Breast epithelium (tissue), 4 donors: ENCODE results near the gene PLGRKT. TPM values are rescaled to one million over a fixed set of nuclear protein-coding genes. Genes with fewer than 3 reads are reported as not detected.

Experiments
- DNase-seq, 2 donors: peaks; one replicate each; pipeline ENCODE4 v3.0.0-alpha.2; 2019; ENCODE audit warnings: low spot score in 2 of 2
- H3K27ac ChIP-seq, 2 donors: fragments of 200-600 bp; sonication (generic) in 1 of 2; one replicate each; pipeline ENCODE4 v1.5.1; 2016 to 2019; ENCODE audit warnings: mild to moderate bottlenecking in 1 of 2
- H3K27me3 ChIP-seq, 2 donors: fragments of 200-600 bp; sonication (generic) in 1 of 2; one replicate each; pipeline versions ENCODE4 v1.5.1 to v1.6.0; 2017 to 2019; ENCODE audit warnings: control low read depth in 1 of 2, mild to moderate bottlenecking in 1 of 2
- H3K36me3 ChIP-seq: fragments of 200-600 bp; one replicate; pipeline ENCODE4 v1.5.1; 2019
- H3K4me1 ChIP-seq, 2 donors: fragments of 200-600 bp; sonication (generic); one replicate each; pipeline ENCODE4 v1.5.1; 2016 to 2019; ENCODE audit warnings: control low read depth in 1 of 2
- H3K4me3 ChIP-seq, 3 donors: fragments of 200-600 bp; sonication (generic); 1 replicate in 2 of 3; 2 replicates in 1 of 3; pipeline ENCODE4 v1.5.1; 2016 to 2019; ENCODE audit warnings: mild to moderate bottlenecking in 3 of 3, moderate library complexity in 2 of 3
- H3K9me3 ChIP-seq, 2 donors: fragments of 200-600 bp; sonication (generic) in 1 of 2; one replicate each; pipeline ENCODE4 v1.5.1; 2016 to 2019; ENCODE audit warnings: control low read depth in 1 of 2
- CTCF ChIP-seq, 3 donors: fragments of 450-650 bp; IDR thresholded peaks; one replicate each; pipeline ENCODE4 v1.5.1; 2016 to 2017; ENCODE audit warnings: antibody characterized with exemption in 3 of 3, mild to moderate bottlenecking in 3 of 3, moderate library complexity in 3 of 3
- POLR2A ChIP-seq: fragments of 450-650 bp; IDR thresholded peaks from one replicate; pipeline ENCODE4 v1.6.1; 2016; ENCODE audit warnings: antibody characterized with exemption, mild to moderate bottlenecking, moderate library complexity
- POLR2AphosphoS5 ChIP-seq, 3 donors: sonication (generic); formaldehyde crosslinking; IDR thresholded peaks; one replicate each; pipeline ENCODE4 v1.6.1; 2017; ENCODE audit warnings: antibody characterized with exemption in 3 of 3
- intact Hi-C: fragments of 100-400 bp; cut with DNase I; formaldehyde crosslinking; loops from one replicate; pipeline ENCODE4 v1.15.1; 2023; ENCODE audit warnings: low total_unique reads
- total RNA-seq, 3 donors: library from RNA; depleted of rRNA; stranded (reverse); fragments of >200 nt; gene quantifications; one replicate each; pipeline ENCODE4 v1.1.0, GENCODE V29; 2016

Gene PLGRKT
- total RNA-seq, 3 donors from 2014 or later, result 15.0 to 26.2 (median 16.4) TPM

- TF ChIP-seq CTCF (IDR thresholded peaks at IDR 0.05) (no peak), POLR2AphosphoS5 (IDR thresholded peaks at IDR 0.05) (no peak), POLR2A (no peak)
- intact Hi-C loops, result no loop called here
- no peaks in the 10 kb centered on the region for H3K27me3 ChIP-seq
- peaks cover 9 to 24% of the 10 kb centered on the region in 2 donors for H3K9me3 ChIP-seq
- DNase-seq, result no peak
- no peaks in the 10 kb centered on the region for H3K4me1 ChIP-seq
- no peak overlapping the region for H3K4me3 ChIP-seq
- no peak overlapping the region for H3K27ac ChIP-seq
- H3K36me3 ChIP-seq, result no peaks in the 10 kb centered on the region
These were observed 122.4 kb downstream of the PLGRKT start for GRCh38 chr9:5315187-5315923.

GRCh38 chr9:5310851-5311250 is 126.9 kb downstream of the PLGRKT start:
- Histone ChIP-seq H3K4me1 (no peaks in the 10 kb centered on the region), H3K36me3 (no peaks in the 10 kb centered on the region), H3K27ac (no peak overlapping the region), H3K9me3 (peaks cover 9 to 13% of the 10 kb centered on the region in 2 donors), H3K4me3 (no peak overlapping the region), H3K27me3 (no peaks in the 10 kb centered on the region)
- DNase-seq, result no peak
- TF ChIP-seq POLR2A (no peak), CTCF (IDR thresholded peaks at IDR 0.05) (no peak), POLR2AphosphoS5 (IDR thresholded peaks at IDR 0.05) (no peak)
- intact Hi-C loops, result no loop called here

Other genes with a start within 250 kb of the PLGRKT start
- gene INSL4, start 206.5 kb downstream of the PLGRKT start, total RNA-seq, result not detected
- 1 to 10 TPM in 2 of 3 donors, not detected in 1; 1.6 to 6.9 TPM for gene RLN2, start 133.2 kb downstream of the PLGRKT start, total RNA-seq
- gene RLN1, start 98.0 kb downstream of the PLGRKT start, total RNA-seq, result 1 to 10 TPM in 2 of 3 donors, under 1 TPM in 1; 0.48 to 1.3 (median 1.2) TPM
- 1 to 10 TPM; 1.6 to 3.1 (median 2.9) TPM for gene CD274, start 12.6 kb upstream of the PLGRKT start, total RNA-seq
- gene PDCD1LG2, start 72.6 kb upstream of the PLGRKT start, total RNA-seq, result 1 to 10 TPM; 1.6 to 8.0 (median 3.3) TPM
- gene RIC1, start 191.2 kb upstream of the PLGRKT start, total RNA-seq, result 10 to 100 TPM; 42.6 to 74.5 (median 53.1) TPM